Measurements from ENCODE around the gene MUC5AC.
"Not testable (repeated sequence)": the region's sequence is repeated elsewhere in the genome, so short reads cannot be mapped to it uniquely, and the experiment has no call there.

The MUC5AC gene

GRCh38 chr11:1203505-1204271 lies 45.9 kb downstream of the MUC5AC start:
- DNase-seq (ENCODE audit: insufficient read length, low spot score): no peak
- no peak for FAIRE-seq

GRCh38 chr11:1204381-1205101 lies 46.8 kb downstream of the MUC5AC start:
- no peak for FAIRE-seq
- DNase-seq (ENCODE audit: insufficient read length, low spot score): no peak

- DNase-seq (ENCODE audit: insufficient read length, low spot score) (no peak), FAIRE-seq (no peak)
Observed at GRCh38 chr11:1205121-1205986, 47.6 kb downstream of the MUC5AC start.

- no peak for FAIRE-seq
- DNase-seq (ENCODE audit: insufficient read length, low spot score): no peak
Observed at GRCh38 chr11:1205987-1206331, 48.2 kb downstream of the MUC5AC start.

GRCh38 chr11:1206391-1207271 lies 48.9 kb downstream of the MUC5AC start:
- FAIRE-seq (no peak), DNase-seq (ENCODE audit: insufficient read length, low spot score) (no peak)

GRCh38 chr11:1207401-1208143 lies 49.8 kb downstream of the MUC5AC start:
- no peak for DNase-seq (ENCODE audit: insufficient read length, low spot score)
- no peak for FAIRE-seq

- DNase-seq (ENCODE audit: insufficient read length, low spot score): no peak
- FAIRE-seq: no peak
Observed at GRCh38 chr11:1208144-1208393, 50.3 kb downstream of the MUC5AC start.

- no peak for FAIRE-seq
- DNase-seq (ENCODE audit: insufficient read length, low spot score): no peak
Observed at GRCh38 chr11:1208394-1209261, 50.9 kb downstream of the MUC5AC start.

- FAIRE-seq: no peak
Observed at GRCh38 chr11:1209371-1210057, 51.8 kb downstream of the MUC5AC start.

GRCh38 chr11:1211838-1212237 lies 54.1 kb downstream of the MUC5AC start:
- FAIRE-seq: no peak
- DNase-seq (ENCODE audit: insufficient read length, low spot score): no peak

More at GRCh38 chr11:1209371-1210057, 51.8 kb downstream of the MUC5AC start:
- DNase-seq (ENCODE audit: insufficient read length, low spot score): no peak

GRCh38 chr11:1215826-1216225 lies 58.1 kb downstream of the MUC5AC start:
- FAIRE-seq; DNase-seq (ENCODE audit: insufficient read length, low spot score): not testable (repeated sequence)

- no peak for FAIRE-seq
- DNase-seq (ENCODE audit: insufficient read length, low spot score): no peak
Observed at GRCh38 chr11:1217151-1217550, 59.4 kb downstream of the MUC5AC start.

- DNase-seq (ENCODE audit: insufficient read length, low spot score) (no peak), FAIRE-seq (no peak)
Observed at GRCh38 chr11:1218256-1218787, 60.6 kb downstream of the MUC5AC start.

GRCh38 chr11:1218788-1219445 lies 61.2 kb downstream of the MUC5AC start:
- no peak for FAIRE-seq
- DNase-seq (ENCODE audit: insufficient read length, low spot score): no peak

- DNase-seq (ENCODE audit: insufficient read length, low spot score) (no peak), FAIRE-seq (no peak)
Observed at GRCh38 chr11:1219446-1219833, 61.7 kb downstream of the MUC5AC start.

GRCh38 chr11:1219834-1220815 lies 62.4 kb downstream of the MUC5AC start:
- DNase-seq (ENCODE audit: insufficient read length, low spot score): no peak

More at GRCh38 chr11:1219834-1220815, 62.4 kb downstream of the MUC5AC start:
- no peak for FAIRE-seq
